ENCODE measurements around the gene SMYD5.

DNA sequence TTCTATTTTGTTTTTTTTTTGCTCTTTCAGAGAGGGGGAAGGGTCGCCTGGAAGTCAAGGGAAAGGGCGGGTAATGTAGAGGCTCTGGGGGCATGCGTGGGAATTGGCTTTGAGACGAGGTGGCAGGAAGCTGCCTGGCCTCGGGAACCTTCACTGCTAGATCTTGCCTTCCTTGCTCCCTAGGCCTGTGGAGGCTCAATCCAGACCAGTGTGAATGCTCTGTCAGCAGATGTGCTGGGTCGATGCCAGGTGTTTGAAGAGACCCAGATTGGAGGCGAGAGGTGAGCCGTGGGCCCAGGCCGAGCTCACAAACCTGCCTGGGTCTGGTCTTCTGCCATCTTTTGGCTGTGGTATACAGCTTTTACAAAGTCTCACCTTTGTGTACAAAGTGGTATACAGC is 35.6 kb downstream of the SMYD5 start:
- TF ChIP-seq EZH2 (IDR thresholded peaks at IDR 0.05; ENCODE audit: insufficient read depth, poor library complexity, severe bottlenecking) (no peak), EZH2phosphoT487 (IDR thresholded peaks at IDR 0.05; ENCODE audit: insufficient read depth, low read depth) (no peak)
